PC-3 (cell line): ENCODE measurements around the gene TRAF3. TPM values are rescaled to one million over a fixed set of nuclear protein-coding genes. Genes with fewer than 3 reads are reported as not detected.

ENCODE experiments used
- ATAC-seq: fragments of 200-7000 bp; cut with Tn5 transposase; 2 replicates; pipeline ENCODE4 v1.9.1; 2020; ENCODE audit warnings: mild to moderate bottlenecking, moderate library complexity
- BruUV-seq: library from RNA; stranded (reverse); fragments of 400-500 nt; replicated peaks from 2 replicates; lab custom pipeline; 2021; lab: Mats Ljungman, UMichigan
- CTCF ChIA-PET: fragments of 300-600 bp; sonication (Branson Sonifier 250); formaldehyde crosslinking; loops from one replicate; lab custom pipeline; 2022; ENCODE audit warnings: antibody characterized with exemption; lab: Charles Lee
- POLR2A ChIA-PET: fragments of 300-600 bp; sonication (Branson Sonifier 250); formaldehyde crosslinking; loops from one replicate; lab custom pipeline; 2022; ENCODE audit warnings: antibody characterized with exemption; ENCODE audit not compliant: unreplicated experiment; lab: Charles Lee
- DNase-seq: peaks from one replicate; pipeline ENCODE4 v3.0.0-alpha.2; 2015
- H2AFZ ChIP-seq: fragments of 300-600 bp; sonication (generic); 2 replicates; pipeline ENCODE4 v1.6.0; 2016; ENCODE audit warnings: antibody characterized with exemption, low read length
- H3F3A ChIP-seq: fragments of 300-600 bp; sonication (generic); one replicate; pipeline ENCODE4 v1.6.0; 2017; ENCODE audit warnings: antibody characterized with exemption, low read length, control low read depth, mild to moderate bottlenecking; ENCODE audit not compliant: unreplicated experiment
- H3K27ac ChIP-seq: fragments of 300-600 bp; sonication (generic); 2 replicates; pipeline ENCODE4 v1.5.1; 2016; ENCODE audit warnings: mild to moderate bottlenecking, low read length
- H3K27me3 ChIP-seq: fragments of 300-600 bp; sonication (generic); 2 replicates; pipeline ENCODE4 v1.6.1; 2016; ENCODE audit warnings: low read length, mixed read lengths
- H3K36me3 ChIP-seq: fragments of 300-600 bp; sonication (generic); 2 replicates; pipeline ENCODE4 v1.6.1; 2016; ENCODE audit warnings: low read depth, mixed run types, low read length, mixed read lengths
- H3K4me1 ChIP-seq: fragments of 300-600 bp; sonication (generic); 2 replicates; pipeline ENCODE4 v1.5.1; 2016; ENCODE audit warnings: low read length; ENCODE audit not compliant: insufficient read depth
- H3K4me2 ChIP-seq: fragments of 300-600 bp; sonication (generic); 2 replicates; pipeline ENCODE4 v1.6.0; 2016; ENCODE audit warnings: low read length
- H3K4me3 ChIP-seq: fragments of 300-600 bp; sonication (generic); 2 replicates; pipeline ENCODE4 v1.5.1; 2016; ENCODE audit warnings: mild to moderate bottlenecking, low read length, mixed read lengths
- H3K79me2 ChIP-seq: fragments of 300-600 bp; sonication (generic); 2 replicates; pipeline ENCODE4 v1.6.1; 2017; ENCODE audit warnings: low read length, mixed read lengths
- H3K9ac ChIP-seq: fragments of 300-600 bp; sonication (generic); 2 replicates; pipeline ENCODE4 v1.6.0; 2016; ENCODE audit warnings: mild to moderate bottlenecking, low read length
- H3K9me2 ChIP-seq: fragments of 300-600 bp; sonication (generic); replicated peaks from 2 replicates; pipeline ENCODE4 v1.6.1; 2016; ENCODE audit warnings: mixed run types, low read length, mixed read lengths
- H3K9me3 ChIP-seq: fragments of 300-600 bp; sonication (generic); 2 replicates; pipeline ENCODE4 v1.6.1; 2016; ENCODE audit warnings: low read length, mixed read lengths
- H4K20me1 ChIP-seq: fragments of 300-600 bp; sonication (generic); 2 replicates; pipeline ENCODE4 v1.6.1; 2016; ENCODE audit warnings: low read length, mixed read lengths
- CTCF ChIP-seq: fragments of 300-600 bp; sonication (generic); conservative IDR thresholded peaks from 2 replicates; pipeline ENCODE4 v1.5.1; 2017; ENCODE audit warnings: antibody characterized with exemption, low read depth, mild to moderate bottlenecking, low read length
- EZH2 ChIP-seq: fragments of 300-600 bp; sonication (generic); IDR thresholded peaks from one replicate; pipeline ENCODE4 v1.6.1; 2017; ENCODE audit warnings: antibody characterized with exemption, mild to moderate bottlenecking, low read length; ENCODE audit not compliant: unreplicated experiment
- EZH2phosphoT487 ChIP-seq: fragments of 300-600 bp; sonication (generic); IDR thresholded peaks from 2 replicates; pipeline ENCODE4 v1.6.1; 2018; ENCODE audit warnings: mild to moderate bottlenecking, antibody characterized with exemption, low read length, borderline replicate concordance
- intact Hi-C: fragments of 100-400 bp; cut with micrococcal nuclease; formaldehyde crosslinking; loops from 2 replicates; pipeline ENCODE4 v1.9.0; 2023
- total RNA-seq: library from RNA; depleted of rRNA; stranded (reverse); fragments of >200 nt; gene quantifications from 2 replicates; pipeline ENCODE4 v1.2.3, GENCODE V29; 2014

TRAF3 gene
- total RNA-seq, 1 experiment from 2014 or later: 19.4 TPM

- intact Hi-C loops: no loop called here
Measured at GRCh38 chr14:102878174-102878969, 101.1 kb downstream of the TRAF3 start.

GRCh38 chr14:102878970-102879460 lies 101.8 kb downstream of the TRAF3 start:
- no TSS peak for BruUV-seq
- no peak for DNase-seq
- no peak for ATAC-seq

More at GRCh38 chr14:102878174-102878969, 101.1 kb downstream of the TRAF3 start:
- DNase-seq (no peak), ATAC-seq (no peak)
- H3K27me3 ChIP-seq: no peaks in the 10 kb centered on the region
- TF ChIP-seq CTCF (peak; percentile 25; the same call in 1 of the 2 replicates), EZH2phosphoT487 (no peak), EZH2 (no peak)
- H3K79me2 ChIP-seq: no peaks in the 10 kb centered on the region
- no peaks in the 10 kb centered on the region for H3K9me2 ChIP-seq
- H3K4me2 ChIP-seq: no peak overlapping the region
- H4K20me1 ChIP-seq: no peaks in the 10 kb centered on the region
- ChIA-PET CTCF (interaction anchor here (0.5 kb wide), 1 partner anchor 32 kb away, joined by 9 read pairs; no protein-coding TSS in a partner anchor), POLR2A (no interaction called here)
- no peaks in the 10 kb centered on the region for H3K9me3 ChIP-seq
- no peaks in the 10 kb centered on the region for H3F3A ChIP-seq
- BruUV-seq: no TSS peak
- no peaks in the 10 kb centered on the region for H3K4me1 ChIP-seq
- H3K4me3 ChIP-seq: no peak overlapping the region
- no peak overlapping the region for H3K9ac ChIP-seq
- H2AFZ ChIP-seq: no peak overlapping the region
- peaks cover 19% of the 10 kb centered on the region for H3K36me3 ChIP-seq
- no peak overlapping the region for H3K27ac ChIP-seq

More at GRCh38 chr14:102878970-102879460, 101.8 kb downstream of the TRAF3 start:
- H3F3A ChIP-seq: no peaks in the 10 kb centered on the region
- TF ChIP-seq EZH2phosphoT487: no peak
- TF ChIP-seq CTCF: 0 out of 2 replicates have a peak, but pooled peaks have one; percentile 1
- no peaks in the 10 kb centered on the region for H3K9me2 ChIP-seq
- ChIA-PET CTCF (no interaction called here), POLR2A (no interaction called here)
- H2AFZ ChIP-seq: no peak overlapping the region
- peaks cover 16% of the 10 kb centered on the region for H3K36me3 ChIP-seq
- no peak overlapping the region for H3K27ac ChIP-seq
- H3K4me3 ChIP-seq: no peak overlapping the region
- no peaks in the 10 kb centered on the region for H4K20me1 ChIP-seq
- H3K27me3 ChIP-seq: no peaks in the 10 kb centered on the region
- no peaks in the 10 kb centered on the region for H3K79me2 ChIP-seq
- intact Hi-C loops: no loop called here
- H3K4me2 ChIP-seq: no peak overlapping the region
- H3K9ac ChIP-seq: no peak overlapping the region
- H3K4me1 ChIP-seq: no peaks in the 10 kb centered on the region
- no peaks in the 10 kb centered on the region for H3K9me3 ChIP-seq
